Activated CD4-positive, CD25-positive, alpha-beta regulatory T cell treated with anti-CD3 and anti-CD28 coated beads, Interleukin-2, amount 50 U/mL, for 24 hours (primary cell): ENCODE results near the gene PTGIS.

Experiments
- ATAC-seq, 2 donors: fragments of 150-1000 bp; cut with Tn5 transposase; one replicate each; pipeline ENCODE4 v1.10.0; 2021; ENCODE audit warnings: mild to moderate bottlenecking in 1 of 2, moderate library complexity in 1 of 2

The PTGIS gene

DNA sequence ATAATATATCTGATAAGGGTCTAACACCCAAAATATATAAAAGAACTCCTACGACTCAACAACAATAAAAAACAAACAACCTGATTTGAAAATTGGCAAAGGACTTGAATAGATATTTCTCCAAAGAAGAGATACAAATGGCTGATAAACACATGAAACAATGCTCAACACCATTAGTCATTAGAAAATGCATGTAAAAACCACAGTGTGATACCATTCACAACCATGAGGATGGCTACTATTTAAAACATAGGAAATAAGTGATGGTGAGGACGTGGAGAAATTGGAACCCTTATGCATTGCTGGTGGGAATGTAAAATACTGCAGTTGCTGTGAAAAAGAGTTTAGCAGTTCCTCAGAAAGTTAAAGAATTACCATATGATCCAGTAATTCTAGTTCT is 41.4 kb downstream of the PTGIS start:
- ATAC-seq = no peak

DNA sequence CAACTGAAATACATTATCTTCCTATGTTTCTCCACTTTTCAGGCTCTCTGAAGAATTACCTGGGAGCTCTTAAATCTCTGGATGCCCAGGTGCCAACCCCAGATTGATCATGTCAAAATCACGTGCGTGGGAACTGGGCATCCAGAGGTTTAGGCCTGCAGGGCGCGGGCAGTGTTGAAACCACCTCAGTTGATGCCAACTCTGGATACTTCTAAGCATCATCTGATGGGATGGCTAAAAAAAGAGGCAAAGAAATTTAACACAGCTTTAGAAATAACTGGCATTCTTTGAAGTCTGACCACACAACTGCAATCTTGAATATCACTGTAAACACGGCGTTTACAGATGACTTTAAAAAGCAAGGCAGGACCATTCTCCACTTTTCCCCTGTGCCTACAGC is 41.9 kb downstream of the PTGIS start:
- no peak for ATAC-seq

DNA sequence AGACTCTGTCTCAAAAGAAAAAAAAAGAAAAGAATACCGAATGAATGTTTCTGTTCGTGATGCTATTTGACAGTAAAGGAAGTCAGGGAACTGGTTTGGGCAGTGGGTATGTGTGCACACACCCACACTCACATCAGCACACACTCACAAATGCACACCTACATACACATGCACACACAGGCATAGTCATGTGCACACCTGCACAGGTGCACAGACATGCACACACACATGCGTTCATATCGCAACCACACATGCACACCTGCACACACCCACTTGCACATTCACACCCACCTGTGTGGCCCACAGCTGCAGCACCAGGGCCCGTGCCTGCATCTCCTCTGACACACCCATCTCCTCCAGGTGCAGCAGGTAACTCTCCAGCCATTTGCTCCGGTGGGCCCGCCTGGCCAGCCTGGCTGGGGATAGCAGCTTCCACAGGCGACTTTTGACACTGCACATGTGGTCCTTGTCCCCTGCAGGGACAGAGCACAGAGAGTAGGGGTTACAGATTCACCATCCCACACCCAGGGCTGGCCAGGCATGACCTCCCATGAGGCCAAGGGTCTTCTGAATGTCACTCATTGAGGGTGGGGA is 44.1 kb downstream of the PTGIS start:
- ATAC-seq = no peak

DNA sequence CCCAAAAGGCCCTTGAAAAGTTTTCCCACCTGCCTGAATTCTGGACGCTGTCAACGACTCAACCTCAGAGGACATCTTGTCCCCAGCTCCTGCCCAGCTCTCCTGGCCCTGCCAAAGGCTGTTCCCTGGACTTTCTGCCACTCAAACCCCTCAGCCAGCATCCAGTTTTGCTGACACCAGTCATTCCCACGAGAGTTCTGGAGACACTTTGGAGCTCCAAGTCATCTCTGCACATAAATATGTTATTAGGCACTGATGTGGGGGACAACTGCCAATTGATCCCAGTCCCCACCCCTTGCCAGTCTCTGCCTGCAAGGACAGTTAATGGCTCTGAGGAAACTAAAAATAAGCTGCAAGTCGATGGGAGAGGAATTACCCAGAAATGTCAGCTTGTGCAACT is 46.6 kb downstream of the PTGIS start:
- ATAC-seq = no peak

DNA sequence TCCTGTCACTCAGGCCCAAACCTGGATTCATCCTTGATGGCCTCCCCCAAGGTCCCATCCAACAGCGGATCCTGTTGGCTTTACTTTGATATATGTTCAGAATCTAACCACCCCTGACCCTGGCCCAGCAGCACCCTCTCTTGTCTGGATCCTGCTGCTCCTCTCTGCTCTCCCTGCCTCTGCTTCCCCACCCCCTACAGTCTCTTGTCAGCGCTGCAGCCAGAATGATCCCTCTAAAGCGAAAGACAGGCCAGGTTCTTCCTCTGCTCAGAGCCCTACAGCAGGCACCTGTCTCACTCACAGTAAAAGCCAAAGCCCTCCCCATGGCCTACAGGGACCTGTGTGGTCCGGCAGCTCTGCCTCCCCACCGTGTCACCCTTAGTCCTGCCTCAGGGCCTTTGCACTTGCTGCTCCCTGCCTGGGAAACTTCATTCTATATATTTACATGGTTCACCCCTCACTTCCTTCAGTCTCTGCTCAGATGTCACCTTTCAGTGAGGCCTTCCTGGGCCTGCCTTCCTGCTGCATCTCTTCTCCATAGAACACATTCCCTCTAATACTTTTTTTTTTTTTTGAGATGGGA is 48.1 kb downstream of the PTGIS start:
- no peak for ATAC-seq

DNA sequence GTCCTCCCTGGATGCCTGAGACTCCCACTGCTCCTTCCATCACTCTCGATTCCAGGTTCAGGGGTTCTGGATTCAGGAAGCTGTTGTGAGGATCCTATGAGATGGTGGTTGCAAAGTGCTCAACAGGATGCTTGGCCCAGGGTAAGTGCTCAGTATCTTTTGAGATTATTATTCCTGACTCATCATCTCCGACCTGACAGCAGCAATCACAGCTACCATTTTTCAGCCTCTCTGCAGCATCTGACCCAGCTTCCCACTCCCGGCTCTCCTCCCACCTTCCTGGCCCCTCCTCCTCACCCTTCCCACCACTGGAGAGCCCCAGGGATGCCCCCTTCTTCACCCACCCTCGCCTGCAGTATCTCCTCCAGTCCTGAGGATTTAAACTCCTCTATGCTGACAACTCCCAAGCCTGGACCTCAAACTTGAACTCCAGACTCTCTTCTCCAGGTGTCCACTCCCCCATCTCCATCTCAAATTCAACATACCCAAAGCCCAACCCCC is 48.7 kb downstream of the PTGIS start:
- no peak for ATAC-seq

DNA sequence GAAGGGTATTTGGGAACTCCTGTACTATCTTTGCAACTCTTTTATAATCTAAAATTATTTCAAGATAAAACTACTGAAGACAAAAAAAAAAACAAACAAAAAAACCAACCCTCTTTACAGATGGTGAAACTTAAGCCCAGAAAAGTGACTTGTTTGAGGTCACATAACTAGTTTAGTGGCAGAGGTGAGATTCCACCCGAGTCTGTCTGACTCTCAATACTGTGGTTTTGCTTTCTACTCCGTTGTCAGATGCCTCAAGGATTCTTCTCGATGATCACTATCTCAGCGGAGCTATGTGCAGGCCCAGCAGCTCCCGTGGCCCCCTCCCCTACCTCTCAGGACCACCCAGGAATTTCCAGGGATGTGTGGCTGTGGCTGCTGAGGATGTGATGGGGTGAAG is 49.4 kb downstream of the PTGIS start:
- ATAC-seq = no peak

DNA sequence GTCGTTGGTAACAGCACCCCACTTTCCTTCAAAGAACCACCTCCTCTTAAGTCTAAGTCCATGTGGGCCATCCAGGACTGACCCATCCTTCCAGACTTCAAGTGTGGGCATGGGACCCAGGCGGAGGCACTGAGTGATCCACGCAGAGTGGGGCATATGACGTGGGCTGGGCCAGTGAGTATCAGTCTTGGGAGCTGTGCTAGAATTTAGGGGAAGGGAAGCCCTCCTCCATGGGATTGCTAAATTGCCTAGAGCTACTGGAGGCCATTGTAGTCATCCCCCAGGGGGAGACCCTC is 50.2 kb downstream of the PTGIS start:
- ATAC-seq = no peak

DNA sequence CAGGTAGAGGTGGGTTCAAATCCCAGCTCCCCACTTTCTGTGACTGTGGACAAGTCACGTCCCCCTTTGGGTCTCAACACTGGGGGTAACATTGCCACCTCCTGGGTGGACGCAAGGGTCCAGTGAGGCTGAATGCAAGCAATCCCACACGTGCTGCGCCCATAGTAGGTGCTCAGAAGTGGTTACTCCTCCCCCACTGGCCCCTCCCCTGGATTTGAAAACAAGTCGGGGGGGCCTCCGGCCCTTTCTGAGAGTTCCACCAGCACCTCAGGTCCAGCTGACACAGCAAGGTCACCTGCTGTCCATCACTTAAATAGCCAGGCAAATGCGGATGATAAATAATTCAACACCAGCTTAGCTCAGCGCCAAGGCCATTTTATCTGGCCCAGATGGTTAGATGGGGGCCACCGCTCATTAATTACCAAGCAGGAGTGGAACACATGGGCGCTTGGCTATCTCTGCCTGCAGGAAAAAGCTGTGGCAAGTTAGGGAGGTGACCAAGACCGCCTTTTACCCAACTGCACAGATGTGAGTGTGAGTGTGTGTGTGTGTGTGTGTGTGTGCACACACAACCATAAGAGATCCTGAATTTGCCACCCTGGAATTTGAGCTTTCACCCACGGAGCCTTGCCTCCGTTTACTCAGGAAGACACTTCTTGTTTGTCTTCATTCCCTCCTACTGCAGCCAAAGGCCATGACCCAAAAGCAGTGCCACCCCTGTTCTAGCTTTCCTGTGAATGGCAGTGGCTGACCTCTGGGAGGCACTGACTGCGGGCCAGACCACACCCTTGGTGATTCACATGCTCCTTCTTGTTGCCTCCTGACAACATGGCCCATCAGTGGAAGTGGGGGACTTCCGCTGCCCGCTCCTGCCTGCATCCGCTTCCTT is 50.8 kb downstream of the PTGIS start:
- no peak for ATAC-seq

DNA sequence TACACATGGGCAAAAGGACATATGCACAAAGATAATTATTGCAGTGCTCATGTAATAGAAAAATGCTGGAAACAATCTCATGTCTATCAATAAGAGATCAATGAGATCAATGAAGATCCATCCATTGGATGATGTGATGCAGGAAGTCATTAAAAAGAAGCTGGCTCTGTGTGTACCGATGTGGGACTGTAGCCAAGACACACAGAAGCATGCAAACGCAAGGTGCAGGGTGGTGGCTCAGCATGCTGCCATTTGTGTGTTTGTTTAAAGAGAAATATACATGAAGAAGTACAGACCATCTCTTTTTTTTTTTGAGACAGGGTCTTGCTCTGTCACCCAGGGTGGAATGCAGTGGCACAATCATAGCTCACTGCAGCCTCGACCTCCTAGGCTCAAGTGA is 52.4 kb downstream of the PTGIS start:
- ATAC-seq = no peak

DNA sequence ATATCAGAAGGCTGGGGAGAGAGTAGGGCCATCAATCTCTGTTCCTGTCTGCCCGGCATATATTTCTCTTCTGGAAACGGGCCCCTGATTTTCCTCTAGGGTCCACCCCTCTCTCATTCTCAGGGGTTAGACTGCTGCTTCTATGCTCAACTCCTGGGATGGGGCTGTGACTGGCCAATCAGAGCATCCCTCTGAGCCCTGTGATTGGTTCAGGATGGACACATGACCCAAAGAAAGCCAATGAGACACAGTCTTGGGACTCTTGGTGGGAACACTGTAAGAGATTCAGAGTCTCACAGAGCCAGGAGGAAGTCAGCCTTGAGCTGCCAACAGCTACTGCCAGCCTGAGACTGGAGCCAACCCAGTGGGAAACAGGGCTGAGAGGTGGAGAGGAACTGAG is 54.4 kb downstream of the PTGIS start:
- ATAC-seq = no peak

DNA sequence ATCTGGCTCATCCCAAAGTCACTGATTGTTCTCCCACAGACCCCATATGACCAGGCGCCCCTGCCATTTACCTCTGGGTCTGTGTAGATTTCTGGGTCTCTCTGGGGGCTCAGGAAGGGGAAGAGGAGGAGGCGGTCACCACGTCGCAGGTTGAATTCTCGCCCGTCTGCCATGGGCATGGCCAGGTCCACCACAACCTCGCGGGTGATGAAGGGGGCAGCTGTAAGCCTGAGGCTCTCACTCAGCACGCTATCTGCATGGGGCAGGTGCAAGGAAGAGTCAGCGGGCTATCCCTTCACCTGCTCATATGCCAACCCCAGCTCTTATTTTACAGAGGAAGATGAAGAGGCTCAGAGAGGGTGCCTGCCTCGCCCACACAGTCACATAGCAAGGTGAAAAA is 54.9 kb downstream of the PTGIS start:
- ATAC-seq = no peak

DNA sequence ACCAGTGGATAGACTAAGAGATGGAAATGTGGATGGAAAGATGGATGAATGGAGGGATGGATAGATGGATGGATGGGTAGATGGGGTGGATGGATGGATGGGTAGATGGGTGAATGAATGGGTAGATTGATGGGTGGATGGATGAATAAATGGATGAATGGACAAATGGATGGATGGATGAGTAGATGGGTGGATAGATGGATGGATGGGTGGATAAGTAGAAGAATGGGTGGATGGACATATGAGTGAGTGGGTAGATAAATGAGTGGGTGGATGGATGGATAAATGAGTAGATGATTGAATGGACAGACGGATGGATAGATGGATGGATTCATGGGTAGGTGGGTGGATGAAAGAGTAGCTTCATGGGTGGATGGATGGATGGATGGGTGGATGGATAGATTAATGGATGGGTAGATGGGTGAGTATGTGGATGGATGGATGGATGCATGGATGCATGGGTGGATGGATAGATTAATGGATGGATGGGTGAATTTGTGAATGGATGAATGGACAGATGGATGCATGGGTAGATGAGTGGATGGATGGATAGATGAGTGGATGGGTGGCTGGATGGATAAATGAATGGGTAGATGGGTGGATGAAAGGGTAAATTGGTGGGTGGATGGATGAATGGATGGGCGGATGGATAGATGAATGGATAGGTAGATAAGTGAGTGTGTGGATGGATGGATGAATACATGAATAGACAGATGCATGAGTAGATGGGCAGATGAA is 56.0 kb downstream of the PTGIS start:
- ATAC-seq = no peak

DNA sequence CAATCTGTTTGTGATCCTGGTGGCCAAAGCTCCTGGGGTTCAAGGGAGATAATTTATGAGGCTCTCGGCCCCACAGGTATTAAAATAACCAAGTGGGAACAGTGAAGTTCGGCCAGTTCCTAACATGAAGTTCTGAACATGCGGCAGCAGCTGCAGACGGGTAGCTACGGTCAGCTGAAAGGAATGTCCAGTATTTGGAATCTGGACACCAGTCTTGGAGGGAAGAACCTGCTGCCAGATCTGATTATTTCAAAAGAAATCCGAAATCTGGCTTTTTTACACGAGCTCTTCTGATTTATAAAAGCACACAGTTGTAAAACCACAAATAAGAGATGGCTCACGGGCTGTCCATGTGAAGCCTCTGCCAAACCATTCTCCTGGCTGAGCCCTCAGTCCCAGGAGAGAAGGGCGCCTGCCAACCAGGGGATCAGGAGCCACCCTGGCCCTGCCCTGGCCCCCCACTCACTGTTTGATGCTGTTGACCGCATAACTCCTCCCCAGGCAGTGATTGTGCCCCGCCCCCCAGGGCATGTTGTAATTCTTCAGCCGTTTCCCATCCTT is 57.3 kb downstream of the PTGIS start:
- no peak for ATAC-seq

DNA sequence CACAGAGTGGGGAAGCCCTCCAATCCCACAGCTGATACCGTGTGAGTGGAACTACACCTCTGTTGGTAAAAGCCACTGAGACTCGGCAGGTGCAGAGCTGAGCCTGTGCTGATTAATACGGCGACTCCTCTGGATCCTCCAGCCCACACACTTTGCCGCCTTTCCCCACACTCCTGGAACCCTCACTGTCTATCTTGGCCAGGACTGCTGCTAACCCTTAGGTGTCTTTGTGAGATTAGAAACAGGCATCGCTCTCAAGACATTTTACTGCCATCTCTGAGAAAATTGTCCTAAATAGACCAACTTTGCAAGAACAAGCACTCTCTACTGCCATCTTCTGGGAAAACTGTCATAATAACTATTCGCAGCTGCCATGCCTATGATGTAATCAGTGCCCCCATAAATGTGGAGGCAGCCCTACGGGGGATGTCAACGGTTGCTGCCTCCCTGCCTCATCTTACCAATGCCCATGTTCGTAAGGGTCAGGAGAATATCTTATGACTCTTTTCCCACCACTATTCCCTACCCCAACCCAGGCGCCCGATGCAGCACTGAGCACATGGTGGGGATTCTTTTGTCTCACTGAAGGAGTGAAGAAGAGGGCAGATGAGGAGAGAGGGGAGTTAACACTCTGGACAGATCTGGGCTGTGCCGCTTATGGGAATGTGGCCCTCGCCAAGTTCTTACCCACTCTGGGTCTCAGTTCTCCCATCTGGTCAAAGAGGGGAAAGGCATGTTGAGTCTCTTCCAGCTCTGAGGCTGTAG is 59.3 kb downstream of the PTGIS start:
- peak in 1 of 2 donors; percentile 45 for ATAC-seq

DNA sequence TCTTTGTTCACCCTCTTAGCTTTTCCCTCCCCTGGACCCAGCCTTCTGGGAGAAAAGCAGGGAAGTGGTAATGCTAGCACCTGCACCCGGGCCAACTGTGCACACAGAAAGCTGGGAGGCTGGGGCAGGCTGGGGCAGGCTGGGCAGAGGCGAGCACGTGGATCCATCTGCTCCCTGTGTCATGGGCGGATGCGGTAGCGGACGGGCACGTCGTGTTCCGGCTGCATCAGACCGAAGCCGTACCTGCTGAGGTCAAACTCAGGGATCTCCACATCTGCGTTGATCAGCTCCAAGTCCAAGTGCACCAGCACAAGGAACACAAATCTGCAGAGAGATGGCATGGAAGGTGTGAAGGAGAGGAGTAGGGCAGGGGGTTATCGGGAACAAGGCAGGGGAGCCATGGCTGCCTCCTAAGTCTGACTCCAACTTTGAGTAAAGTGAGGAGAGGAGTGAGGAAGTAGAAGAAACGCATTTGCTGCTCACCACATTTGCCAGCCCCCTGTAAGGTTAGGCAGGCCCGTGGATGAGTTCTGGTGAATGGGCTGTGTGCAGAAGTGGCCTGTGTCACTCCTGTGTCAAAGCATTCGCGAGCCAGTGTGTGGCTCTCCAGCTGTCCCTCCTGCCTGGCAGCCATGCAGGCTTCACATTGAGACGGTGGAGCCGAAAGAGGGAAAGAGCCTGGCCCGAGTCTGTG is 60.0 kb downstream of the PTGIS start:
- ATAC-seq = no peak

DNA sequence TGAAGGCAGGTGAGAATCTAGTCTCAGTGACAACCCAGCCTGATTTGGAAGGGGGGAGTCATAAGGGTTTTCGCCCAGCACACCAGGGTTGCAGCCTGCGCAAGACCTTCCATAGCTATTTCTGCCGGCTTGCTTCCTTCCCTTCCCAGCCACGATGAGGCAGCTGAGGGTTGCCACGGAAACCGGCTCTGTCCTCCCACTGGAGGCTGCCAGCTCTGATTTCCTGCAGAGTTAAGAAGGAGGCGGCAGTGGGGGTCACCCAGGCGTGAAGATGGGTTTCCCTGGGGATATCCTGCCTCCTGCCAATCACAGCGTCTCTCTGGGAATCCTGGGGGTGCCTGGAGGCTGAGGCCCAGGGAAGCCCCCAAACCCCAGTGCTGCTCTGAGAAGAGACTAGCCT is 62.4 kb downstream of the PTGIS start:
- no peak for ATAC-seq

DNA sequence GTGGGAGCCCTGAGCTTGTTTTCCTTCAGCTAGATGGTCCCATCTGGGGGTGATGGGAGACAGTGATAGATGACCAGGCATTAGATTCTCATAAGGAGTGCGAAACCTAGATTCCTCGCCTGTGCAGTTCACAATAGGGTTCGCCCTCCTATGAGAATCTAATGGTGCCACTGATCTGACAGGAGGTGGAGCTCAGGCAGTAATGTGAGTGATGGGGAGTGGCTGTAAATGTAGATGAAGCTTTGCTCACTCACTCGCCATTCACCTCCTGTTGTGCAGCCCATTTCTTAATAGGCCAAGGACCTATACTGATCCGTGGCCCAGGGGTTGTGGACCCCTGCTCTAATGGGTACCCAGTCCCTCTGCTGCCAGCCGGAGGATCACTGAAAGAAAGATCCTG is 64.8 kb downstream of the PTGIS start:
- no peak for ATAC-seq

DNA sequence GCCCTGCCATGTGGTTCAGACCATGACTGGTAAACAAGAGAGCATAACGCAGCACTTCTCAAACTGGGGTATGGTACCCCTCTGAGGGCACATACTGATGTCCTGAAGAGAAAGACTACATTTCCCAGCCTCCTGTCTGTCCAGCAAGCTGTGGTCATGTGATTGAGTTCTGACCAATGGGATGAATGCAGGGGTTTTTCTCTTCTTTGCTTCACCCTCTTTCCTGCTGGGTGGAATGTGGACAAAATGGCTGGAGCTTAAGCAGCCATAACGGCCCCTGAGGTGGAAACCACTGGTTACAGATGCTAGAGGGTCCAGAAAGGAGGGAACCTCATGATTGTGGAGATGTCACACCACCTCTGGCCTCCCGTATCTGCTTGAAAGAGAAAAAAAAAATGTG is 66.0 kb downstream of the PTGIS start:
- ATAC-seq = no peak

DNA sequence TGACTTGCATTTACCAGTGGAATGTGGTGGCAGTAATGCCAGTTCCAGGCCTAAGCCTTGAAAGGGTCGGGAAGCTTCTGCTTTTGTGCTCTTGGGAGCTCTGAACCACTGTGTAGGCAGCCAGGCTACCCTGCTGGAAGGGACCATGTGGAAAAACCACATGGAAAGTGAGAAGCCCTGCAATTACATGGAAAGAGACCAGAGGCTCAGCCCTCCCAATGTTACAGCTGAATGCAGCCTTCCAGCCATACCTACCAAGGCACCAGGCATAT is 70.6 kb downstream of the PTGIS start:
- no peak for ATAC-seq

DNA sequence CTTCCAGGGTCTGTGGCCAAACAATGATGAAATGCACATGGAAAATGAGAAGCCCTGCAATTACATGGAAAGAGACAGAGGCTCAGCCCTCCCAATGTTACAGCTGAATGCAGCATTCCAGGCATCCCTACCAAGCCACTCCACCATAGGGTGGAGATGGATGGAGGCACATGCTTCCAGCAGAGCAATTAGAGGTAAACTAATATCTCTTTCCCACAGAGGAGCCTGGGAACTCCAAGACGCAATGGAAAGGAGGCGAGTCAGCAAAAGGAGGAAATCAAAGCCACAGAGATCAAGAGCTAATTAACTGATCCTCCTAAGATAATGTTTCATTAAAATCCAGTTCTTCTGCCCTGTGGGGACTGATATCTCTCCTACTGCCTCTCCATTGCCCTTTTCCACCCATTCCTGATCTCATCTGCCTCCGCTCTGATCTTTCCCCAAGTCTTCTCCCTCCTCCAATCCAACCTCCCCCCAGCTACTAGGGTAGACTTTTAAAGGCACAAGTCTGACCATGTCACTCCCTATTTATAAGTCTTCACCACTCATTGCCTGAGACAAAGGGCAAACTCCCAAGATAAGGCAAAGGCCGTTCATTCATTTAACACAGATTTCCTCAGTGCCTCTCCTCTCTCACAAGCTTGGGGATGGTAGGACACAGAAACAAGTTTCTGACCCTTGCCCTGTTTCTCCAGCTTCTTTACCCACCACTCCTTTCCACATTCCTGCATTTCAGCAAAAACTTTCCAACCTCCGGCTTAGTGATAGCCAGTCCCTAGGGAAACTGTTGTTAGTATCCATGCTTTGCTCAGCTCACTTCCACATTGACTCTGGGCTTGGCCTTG is 71.2 kb downstream of the PTGIS start:
- ATAC-seq = no peak
